Ishikawa (cell line): ENCODE results near the gene ZBED4.

Source experiments
- CEBPB ChIP-seq: IDR thresholded peaks from 2 replicates; pipeline ENCODE4 v1.6.1; 2012
- EP300 ChIP-seq: IDR thresholded peaks from 2 replicates; pipeline ENCODE4 v1.6.1; 2012; ENCODE audit warnings: borderline replicate concordance
- NFIC ChIP-seq: IDR thresholded peaks from 2 replicates; pipeline ENCODE4 v1.6.1; 2012
- RAD21 ChIP-seq: IDR thresholded peaks from 2 replicates; pipeline ENCODE4 v1.6.1; 2012; ENCODE audit warnings: low read depth
- TEAD4 ChIP-seq: IDR thresholded peaks from 2 replicates; pipeline ENCODE4 v1.6.1; 2012
- TF ChIP-seq, protein P1 (sequence below): IDR thresholded peaks from 2 replicates; pipeline ENCODE4 v1.6.1; 2012
- TF ChIP-seq, protein P2 (sequence below): IDR thresholded peaks from 2 replicates; pipeline ENCODE4 v1.6.1; 2012; ENCODE audit warnings: low read depth, mild to moderate bottlenecking

DNA sequence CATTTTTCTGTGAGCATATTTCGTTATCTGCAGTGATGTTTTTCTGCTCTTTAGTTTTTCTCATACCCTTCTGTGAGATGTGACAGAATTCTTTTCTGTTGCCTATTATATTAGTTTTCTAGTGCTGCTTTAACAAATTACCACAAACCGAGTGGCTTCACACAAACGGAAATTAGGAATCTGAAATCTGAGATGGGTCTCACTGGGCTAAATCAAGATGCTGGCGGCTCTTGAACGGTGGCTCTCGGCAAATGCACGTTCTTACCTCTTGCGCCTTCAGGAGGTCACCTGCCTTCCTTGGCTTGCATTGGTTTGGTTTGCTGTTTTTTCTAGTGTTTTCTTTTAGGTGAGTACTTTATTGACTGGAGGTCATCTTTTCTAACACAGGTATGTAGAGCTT lies 13.0 kb downstream of the ZBED4 start:
- TF ChIP-seq TEAD4 (no peak), EP300 (no peak), CEBPB (no peak), NFIC (no peak), RAD21 (no peak)
- TF ChIP-seq, protein P1, sequence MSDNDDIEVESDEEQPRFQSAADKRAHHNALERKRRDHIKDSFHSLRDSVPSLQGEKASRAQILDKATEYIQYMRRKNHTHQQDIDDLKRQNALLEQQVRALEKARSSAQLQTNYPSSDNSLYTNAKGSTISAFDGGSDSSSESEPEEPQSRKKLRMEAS = no peak
- TF ChIP-seq, protein P2, sequence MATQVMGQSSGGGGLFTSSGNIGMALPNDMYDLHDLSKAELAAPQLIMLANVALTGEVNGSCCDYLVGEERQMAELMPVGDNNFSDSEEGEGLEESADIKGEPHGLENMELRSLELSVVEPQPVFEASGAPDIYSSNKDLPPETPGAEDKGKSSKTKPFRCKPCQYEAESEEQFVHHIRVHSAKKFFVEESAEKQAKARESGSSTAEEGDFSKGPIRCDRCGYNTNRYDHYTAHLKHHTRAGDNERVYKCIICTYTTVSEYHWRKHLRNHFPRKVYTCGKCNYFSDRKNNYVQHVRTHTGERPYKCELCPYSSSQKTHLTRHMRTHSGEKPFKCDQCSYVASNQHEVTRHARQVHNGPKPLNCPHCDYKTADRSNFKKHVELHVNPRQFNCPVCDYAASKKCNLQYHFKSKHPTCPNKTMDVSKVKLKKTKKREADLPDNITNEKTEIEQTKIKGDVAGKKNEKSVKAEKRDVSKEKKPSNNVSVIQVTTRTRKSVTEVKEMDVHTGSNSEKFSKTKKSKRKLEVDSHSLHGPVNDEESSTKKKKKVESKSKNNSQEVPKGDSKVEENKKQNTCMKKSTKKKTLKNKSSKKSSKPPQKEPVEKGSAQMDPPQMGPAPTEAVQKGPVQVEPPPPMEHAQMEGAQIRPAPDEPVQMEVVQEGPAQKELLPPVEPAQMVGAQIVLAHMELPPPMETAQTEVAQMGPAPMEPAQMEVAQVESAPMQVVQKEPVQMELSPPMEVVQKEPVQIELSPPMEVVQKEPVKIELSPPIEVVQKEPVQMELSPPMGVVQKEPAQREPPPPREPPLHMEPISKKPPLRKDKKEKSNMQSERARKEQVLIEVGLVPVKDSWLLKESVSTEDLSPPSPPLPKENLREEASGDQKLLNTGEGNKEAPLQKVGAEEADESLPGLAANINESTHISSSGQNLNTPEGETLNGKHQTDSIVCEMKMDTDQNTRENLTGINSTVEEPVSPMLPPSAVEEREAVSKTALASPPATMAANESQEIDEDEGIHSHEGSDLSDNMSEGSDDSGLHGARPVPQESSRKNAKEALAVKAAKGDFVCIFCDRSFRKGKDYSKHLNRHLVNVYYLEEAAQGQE = no peak
